ENCODE results near the gene SUN3. TPM values are rescaled to one million over a fixed set of nuclear protein-coding genes. Genes with fewer than 3 reads are reported as not detected.

SUN3 gene, protein sequence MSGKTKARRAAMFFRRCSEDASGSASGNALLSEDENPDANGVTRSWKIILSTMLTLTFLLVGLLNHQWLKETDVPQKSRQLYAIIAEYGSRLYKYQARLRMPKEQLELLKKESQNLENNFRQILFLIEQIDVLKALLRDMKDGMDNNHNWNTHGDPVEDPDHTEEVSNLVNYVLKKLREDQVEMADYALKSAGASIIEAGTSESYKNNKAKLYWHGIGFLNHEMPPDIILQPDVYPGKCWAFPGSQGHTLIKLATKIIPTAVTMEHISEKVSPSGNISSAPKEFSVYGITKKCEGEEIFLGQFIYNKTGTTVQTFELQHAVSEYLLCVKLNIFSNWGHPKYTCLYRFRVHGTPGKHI
- total RNA-seq: not detected

DNA sequence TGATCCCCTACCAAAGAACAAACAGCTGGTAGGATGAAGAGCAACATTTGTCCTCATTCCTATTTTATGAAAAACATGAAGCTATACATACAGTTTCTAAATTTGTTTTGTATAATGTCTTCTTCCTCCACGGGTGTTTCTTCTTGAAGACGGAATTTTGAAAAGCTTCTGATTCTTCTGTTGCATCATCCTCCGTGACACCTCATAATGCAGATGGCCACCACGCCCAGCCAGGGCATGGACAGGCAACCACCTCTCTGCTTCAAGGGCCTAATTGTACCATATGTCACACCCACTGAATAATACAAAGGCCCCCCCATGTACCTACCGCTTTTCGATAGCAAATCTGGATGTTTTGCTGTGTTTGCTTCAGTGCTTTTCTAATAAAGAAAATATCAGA, at the start of gene SUN3:
Gene SUN3, minus strand, starts transcription at position 170 of the 400 bp plus-strand sequence. Its CDS starts 169 bp downstream, at position 1.
- H3K4me3 ChIP-seq (ENCODE audit: low read depth, poor library complexity, severe bottlenecking): no peak within 1 kb of the TSS
- intact Hi-C loops (cut with DNase I; ENCODE audit: low total_unique reads): no loop called here
- no peak for DNase-seq (ENCODE audit: low spot score in 2 of 2)
- WGBS, 2 donors: 77 to 78% methylated on average over 6 of the region's 6 CpGs
- TF ChIP-seq POLR2A (IDR thresholded peaks at IDR 0.05): no peak
- TF ChIP-seq, protein P1, sequence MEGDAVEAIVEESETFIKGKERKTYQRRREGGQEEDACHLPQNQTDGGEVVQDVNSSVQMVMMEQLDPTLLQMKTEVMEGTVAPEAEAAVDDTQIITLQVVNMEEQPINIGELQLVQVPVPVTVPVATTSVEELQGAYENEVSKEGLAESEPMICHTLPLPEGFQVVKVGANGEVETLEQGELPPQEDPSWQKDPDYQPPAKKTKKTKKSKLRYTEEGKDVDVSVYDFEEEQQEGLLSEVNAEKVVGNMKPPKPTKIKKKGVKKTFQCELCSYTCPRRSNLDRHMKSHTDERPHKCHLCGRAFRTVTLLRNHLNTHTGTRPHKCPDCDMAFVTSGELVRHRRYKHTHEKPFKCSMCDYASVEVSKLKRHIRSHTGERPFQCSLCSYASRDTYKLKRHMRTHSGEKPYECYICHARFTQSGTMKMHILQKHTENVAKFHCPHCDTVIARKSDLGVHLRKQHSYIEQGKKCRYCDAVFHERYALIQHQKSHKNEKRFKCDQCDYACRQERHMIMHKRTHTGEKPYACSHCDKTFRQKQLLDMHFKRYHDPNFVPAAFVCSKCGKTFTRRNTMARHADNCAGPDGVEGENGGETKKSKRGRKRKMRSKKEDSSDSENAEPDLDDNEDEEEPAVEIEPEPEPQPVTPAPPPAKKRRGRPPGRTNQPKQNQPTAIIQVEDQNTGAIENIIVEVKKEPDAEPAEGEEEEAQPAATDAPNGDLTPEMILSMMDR (IDR thresholded peaks at IDR 0.05): no peak

DNA sequence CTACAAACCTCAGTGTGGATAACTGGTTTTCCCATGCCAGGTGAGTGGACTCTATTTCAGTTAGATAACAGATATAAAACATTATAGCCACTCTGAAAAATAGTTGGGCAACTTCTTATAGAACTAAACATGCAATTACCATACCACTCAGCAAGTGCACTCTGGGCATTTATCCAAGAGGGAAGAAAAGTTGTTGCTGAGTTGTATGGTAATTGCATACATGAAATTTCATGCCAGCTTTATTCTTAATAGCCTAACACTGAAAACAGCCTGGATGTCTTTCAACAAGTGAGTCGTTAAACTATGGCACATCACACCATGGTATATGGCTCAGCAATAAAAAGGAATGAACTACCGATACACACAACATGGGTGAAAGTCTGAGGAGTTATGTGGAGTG, 49.6 kb upstream of the SUN3 start:
- 41 to 59% methylated on average over 2 of the region's 2 CpGs for WGBS, 2 donors
- no peak for DNase-seq (ENCODE audit: low spot score in 2 of 2)
- no peak for TF ChIP-seq POLR2A (IDR thresholded peaks at IDR 0.05)
- TF ChIP-seq, protein P1 (IDR thresholded peaks at IDR 0.05): no peak
- intact Hi-C loops (cut with DNase I; ENCODE audit: low total_unique reads): no loop called here
- H3K4me3 ChIP-seq (ENCODE audit: low read depth, poor library complexity, severe bottlenecking): no peak overlapping the region

DNA sequence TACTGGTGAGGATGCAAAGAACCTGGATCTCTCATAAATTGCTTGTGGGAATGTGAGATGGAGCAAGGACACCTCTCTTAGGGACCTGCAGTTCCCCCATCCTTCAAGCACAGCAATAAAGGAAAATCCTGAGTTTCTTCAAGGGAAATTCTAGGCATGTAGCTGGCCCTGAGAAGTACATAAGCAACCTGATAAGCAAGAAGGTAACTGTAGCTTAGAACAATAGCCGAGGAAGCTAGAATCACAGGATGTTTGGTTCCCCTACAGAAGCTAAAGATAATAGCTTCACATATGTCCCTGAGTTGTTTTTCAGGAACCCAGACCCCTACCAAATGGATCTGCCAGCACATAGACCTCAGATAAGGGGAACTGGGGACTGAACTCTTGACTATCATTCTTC, 48.5 kb upstream of the SUN3 start:
- no peak overlapping the region for H3K4me3 ChIP-seq (ENCODE audit: low read depth, poor library complexity, severe bottlenecking)
- 81 to 82% methylated on average over 1 of the region's 1 CpG for WGBS, 2 donors
- no peak for TF ChIP-seq POLR2A (IDR thresholded peaks at IDR 0.05)
- TF ChIP-seq, protein P1 (IDR thresholded peaks at IDR 0.05): no peak
- intact Hi-C loops (cut with DNase I; ENCODE audit: low total_unique reads): no loop called here
- DNase-seq (ENCODE audit: low spot score in 2 of 2): no peak

DNA sequence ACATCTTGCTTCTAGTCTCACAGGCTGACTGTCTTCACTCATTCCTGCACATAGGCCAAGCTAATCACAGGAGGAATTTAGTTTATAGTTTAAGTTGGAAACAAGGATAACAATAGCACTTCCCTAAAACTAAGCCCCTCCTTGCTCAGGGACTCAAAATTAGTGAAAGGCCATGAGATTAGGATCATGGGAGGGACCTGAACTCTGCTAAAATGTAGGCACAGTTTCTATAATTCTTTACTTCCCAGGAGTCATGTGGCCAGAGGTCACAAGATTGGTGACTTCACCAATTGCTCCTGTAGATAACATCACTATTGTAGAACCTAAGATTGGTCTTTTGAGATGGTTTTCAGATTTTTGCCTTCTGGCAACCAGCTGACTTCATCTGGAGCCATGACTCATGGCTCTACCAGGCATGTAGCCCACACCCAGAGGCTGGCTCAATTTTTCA, 45.3 kb upstream of the SUN3 start:
- no peak for DNase-seq (ENCODE audit: low spot score in 2 of 2)
- H3K4me3 ChIP-seq (ENCODE audit: low read depth, poor library complexity, severe bottlenecking): no peak overlapping the region
- TF ChIP-seq, protein P1 (IDR thresholded peaks at IDR 0.05): no peak
- no peak for TF ChIP-seq POLR2A (IDR thresholded peaks at IDR 0.05)
- intact Hi-C loops (cut with DNase I; ENCODE audit: low total_unique reads): no loop called here

DNA sequence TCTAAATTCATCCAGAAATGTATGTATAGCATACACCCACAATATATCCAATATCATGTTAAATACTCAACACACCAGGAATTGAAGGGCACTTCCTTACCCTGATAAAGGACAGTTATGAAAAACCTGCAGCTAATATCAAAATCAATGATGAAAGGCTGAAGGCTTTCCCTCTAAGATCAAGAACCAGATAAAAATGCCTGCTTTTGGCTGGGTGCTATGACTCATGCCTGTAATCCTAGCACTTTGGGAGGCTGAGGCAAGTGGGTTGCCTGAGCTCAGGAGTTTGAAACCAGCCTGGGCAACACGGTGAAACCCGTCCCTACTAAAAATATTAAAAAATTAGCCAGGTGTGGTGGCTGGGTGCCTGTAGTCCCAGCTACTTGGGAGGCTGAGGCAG, 38.6 kb upstream of the SUN3 start:
- WGBS, 2 donors: 67 to 79% methylated on average over 2 of the region's 2 CpGs
- TF ChIP-seq, protein P1 (IDR thresholded peaks at IDR 0.05): no peak
- no peak for TF ChIP-seq POLR2A (IDR thresholded peaks at IDR 0.05)

DNA sequence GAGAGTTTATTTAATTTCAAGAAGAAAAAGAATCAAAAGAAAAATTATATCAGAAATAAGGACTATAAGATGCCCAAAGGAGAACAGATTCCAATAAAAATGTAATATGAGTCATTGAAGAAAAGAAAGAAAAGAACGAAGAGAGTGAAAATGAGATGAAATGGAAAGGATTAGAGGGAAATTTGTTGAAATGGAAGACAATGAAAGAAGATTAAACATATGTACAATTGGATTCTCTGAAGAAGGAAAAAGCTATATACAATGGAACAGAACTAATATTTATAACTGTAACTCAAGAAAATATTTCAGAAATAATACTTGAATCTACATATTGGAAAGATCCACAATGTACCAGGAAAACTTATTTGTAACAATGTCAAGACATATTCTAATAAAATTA, 35.1 kb upstream of the SUN3 start:
- no peak for DNase-seq (ENCODE audit: low spot score in 2 of 2)
- no peak overlapping the region for H3K4me3 ChIP-seq (ENCODE audit: low read depth, poor library complexity, severe bottlenecking)
- TF ChIP-seq, protein P1 (IDR thresholded peaks at IDR 0.05): no peak
- TF ChIP-seq POLR2A (IDR thresholded peaks at IDR 0.05): no peak
- intact Hi-C loops (cut with DNase I; ENCODE audit: low total_unique reads): no loop called here
- 76 to 86% methylated on average over 1 of the region's 1 CpG for WGBS, 2 donors

More for the DNA sequence above, 38.6 kb upstream of the SUN3 start:
- DNase-seq (ENCODE audit: low spot score in 2 of 2): no peak
- intact Hi-C loops (cut with DNase I; ENCODE audit: low total_unique reads): no loop called here
- no peak overlapping the region for H3K4me3 ChIP-seq (ENCODE audit: low read depth, poor library complexity, severe bottlenecking)

Measured in lower leg skin (tissue), 4 donors.